ENCODE measurements around the gene FOXO1. TPM values are rescaled to one million over a fixed set of nuclear protein-coding genes. Genes with fewer than 3 reads are reported as not detected.

The FOXO1 gene
- total and polyA plus RNA-seq, 10 donors: 7.1 to 58.9 (median 47.2) TPM

- WGBS, 5 donors: 14 to 42% (median 27%) methylated on average over 1 of the region's 1 CpG
- Histone ChIP-seq H3K4me1 (peaks cover 47 to 86% (median 74%) of the 10 kb centered on the region in 6 donors), H3K27me3 (replicated peaks in 1 of 7) (no peaks in the 10 kb centered on the region), H3K4me3 (no peak overlapping the region), H3K27ac (peak overlapping the region in 5 of 8 donors; percentile 1 to 82 (median 43)), H3K9me3 (peaks cover 0 to 17% (median 13%) of the 10 kb centered on the region in 8 donors), H3K36me3 (no peaks in the 10 kb centered on the region)
- intact Hi-C loops (cut with DNase I; ENCODE audit: low total_unique reads): no loop called here
- TF ChIP-seq POLR2A (IDR thresholded peaks at IDR 0.05) (no peak), POLR2AphosphoS5 (IDR thresholded peaks at IDR 0.05) (no peak)
- DNase-seq: no peak
These were observed 80.5 kb downstream of the FOXO1 start for GRCh38 chr13:40585911-40586471.

GRCh38 chr13:40583738-40584137, 82.7 kb downstream of the FOXO1 start:
- Histone ChIP-seq H3K27ac (peak overlapping the region in 2 of 8 donors; percentile 1 to 4), H3K4me1 (peaks cover 30 to 86% (median 74%) of the 10 kb centered on the region in 6 donors)
- no peak for TF ChIP-seq POLR2AphosphoS5 (IDR thresholded peaks at IDR 0.05)
- no peak for TF ChIP-seq POLR2A (IDR thresholded peaks at IDR 0.05)
- TF ChIP-seq, protein P1, sequence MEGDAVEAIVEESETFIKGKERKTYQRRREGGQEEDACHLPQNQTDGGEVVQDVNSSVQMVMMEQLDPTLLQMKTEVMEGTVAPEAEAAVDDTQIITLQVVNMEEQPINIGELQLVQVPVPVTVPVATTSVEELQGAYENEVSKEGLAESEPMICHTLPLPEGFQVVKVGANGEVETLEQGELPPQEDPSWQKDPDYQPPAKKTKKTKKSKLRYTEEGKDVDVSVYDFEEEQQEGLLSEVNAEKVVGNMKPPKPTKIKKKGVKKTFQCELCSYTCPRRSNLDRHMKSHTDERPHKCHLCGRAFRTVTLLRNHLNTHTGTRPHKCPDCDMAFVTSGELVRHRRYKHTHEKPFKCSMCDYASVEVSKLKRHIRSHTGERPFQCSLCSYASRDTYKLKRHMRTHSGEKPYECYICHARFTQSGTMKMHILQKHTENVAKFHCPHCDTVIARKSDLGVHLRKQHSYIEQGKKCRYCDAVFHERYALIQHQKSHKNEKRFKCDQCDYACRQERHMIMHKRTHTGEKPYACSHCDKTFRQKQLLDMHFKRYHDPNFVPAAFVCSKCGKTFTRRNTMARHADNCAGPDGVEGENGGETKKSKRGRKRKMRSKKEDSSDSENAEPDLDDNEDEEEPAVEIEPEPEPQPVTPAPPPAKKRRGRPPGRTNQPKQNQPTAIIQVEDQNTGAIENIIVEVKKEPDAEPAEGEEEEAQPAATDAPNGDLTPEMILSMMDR (IDR thresholded peaks at IDR 0.05 in 8 of 11, conservative IDR thresholded peaks at IDR 0.05 in 3 of 11): no peak

GRCh38 chr13:40582531-40582930, 83.9 kb downstream of the FOXO1 start:
- H3K27ac ChIP-seq: peak overlapping the region in 4 of 8 donors; percentile 42 to 81 (median 72)
- DNase-seq: no peak
- peaks cover 0 to 17% (median 13%) of the 10 kb centered on the region in 8 donors for H3K9me3 ChIP-seq
- intact Hi-C loops (cut with DNase I; ENCODE audit: low total_unique reads): no loop called here
- WGBS, 5 donors: 74 to 95% (median 89%) methylated on average over 2 of the region's 2 CpGs
- peaks cover 27 to 86% (median 74%) of the 10 kb centered on the region in 6 donors for H3K4me1 ChIP-seq
- no peak for TF ChIP-seq POLR2A (IDR thresholded peaks at IDR 0.05)
- TF ChIP-seq, protein P1 (IDR thresholded peaks at IDR 0.05 in 8 of 11, conservative IDR thresholded peaks at IDR 0.05 in 3 of 11): no peak
- TF ChIP-seq POLR2AphosphoS5 (IDR thresholded peaks at IDR 0.05): no peak
- no peaks in the 10 kb centered on the region for H3K27me3 ChIP-seq (replicated peaks in 1 of 7)
- no peaks in the 10 kb centered on the region for H3K36me3 ChIP-seq
- no peak overlapping the region for H3K4me3 ChIP-seq

More at GRCh38 chr13:40583738-40584137, 82.7 kb downstream of the FOXO1 start:
- no peaks in the 10 kb centered on the region for H3K27me3 ChIP-seq (replicated peaks in 1 of 7)
- no peak for DNase-seq
- no peak overlapping the region for H3K4me3 ChIP-seq
- H3K36me3 ChIP-seq: no peaks in the 10 kb centered on the region
- H3K9me3 ChIP-seq: peaks cover 0 to 17% (median 13%) of the 10 kb centered on the region in 8 donors
- intact Hi-C loops (cut with DNase I; ENCODE audit: low total_unique reads): no loop called here

DNA sequence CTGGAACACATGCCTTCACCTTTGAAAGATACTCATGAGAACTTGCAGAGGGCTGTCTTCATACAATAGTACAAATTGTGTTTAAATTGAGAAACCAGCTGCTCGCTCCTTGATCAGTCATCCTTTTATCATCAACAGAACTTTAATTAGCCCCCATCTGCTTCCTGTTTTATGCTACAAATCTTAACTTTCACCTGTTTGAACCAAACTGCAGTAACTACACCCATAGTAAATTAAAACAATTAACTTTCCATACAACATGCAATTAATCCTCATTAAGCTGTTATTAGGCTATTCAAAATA, 85.2 kb downstream of the FOXO1 start:
- Histone ChIP-seq H3K27me3 (replicated peaks in 1 of 7) (no peaks in the 10 kb centered on the region), H3K36me3 (no peaks in the 10 kb centered on the region), H3K9me3 (peaks cover 0 to 17% (median 13%) of the 10 kb centered on the region in 8 donors), H3K4me1 (peaks cover 24 to 86% (median 74%) of the 10 kb centered on the region in 6 donors), H3K4me3 (no peak overlapping the region), H3K27ac (peak overlapping the region in 7 of 8 donors; percentile 22 to 81 (median 51))
- DNase-seq: no peak
- intact Hi-C loops (cut with DNase I; ENCODE audit: low total_unique reads): no loop called here
- TF ChIP-seq POLR2AphosphoS5 (IDR thresholded peaks at IDR 0.05): no peak
- no peak for TF ChIP-seq POLR2A (IDR thresholded peaks at IDR 0.05)
- TF ChIP-seq, protein P1 (IDR thresholded peaks at IDR 0.05 in 8 of 11, conservative IDR thresholded peaks at IDR 0.05 in 3 of 11): no peak
- 20 to 69% (median 48%) methylated on average over 1 of the region's 1 CpG for WGBS, 5 donors
